Panc1 (cell line): ENCODE data around the gene LRP1B. TPM values are rescaled to one million over a fixed set of nuclear protein-coding genes. Genes with fewer than 3 reads are reported as not detected.

Experiments
- ATAC-seq: fragments of 200-7000 bp; cut with Tn5 transposase; 2 replicates; pipeline ENCODE4 v1.9.1; 2020; ENCODE audit warnings: mild to moderate bottlenecking, moderate library complexity
- BruUV-seq: library from RNA; stranded (reverse); fragments of 400-500 nt; replicated peaks from 2 replicates; lab custom pipeline; 2021; lab: Mats Ljungman, UMichigan
- CTCF ChIA-PET: fragments of 300-600 bp; sonication (Branson Sonifier 250); formaldehyde crosslinking; loops from one replicate; lab custom pipeline; 2022; ENCODE audit warnings: antibody characterized with exemption; lab: Charles Lee
- POLR2A ChIA-PET: fragments of 300-600 bp; sonication (Branson Sonifier 250); formaldehyde crosslinking; loops from one replicate; lab custom pipeline; 2022; ENCODE audit warnings: antibody characterized with exemption; lab: Charles Lee
- DNase-seq: peaks from one replicate; pipeline ENCODE4 v3.0.0-alpha.2; 2010; ENCODE audit warnings: low read depth, low spot score
- H3K27ac ChIP-seq: 2 replicates; pipeline ENCODE4 v1.5.1; 2011; ENCODE audit warnings: mild to moderate bottlenecking, low read length, inconsistent platforms
- H3K27me3 ChIP-seq: fragments of 200-500 bp; sonication (Bioruptor generic); 2 replicates; pipeline ENCODE4 v1.6.0; 2014; ENCODE audit warnings: low read length, inconsistent platforms; ENCODE audit not compliant: control insufficient read depth, insufficient read depth
- H3K36me3 ChIP-seq: fragments of 200-500 bp; sonication (Bioruptor generic); 2 replicates; pipeline ENCODE4 v1.5.1; 2014; ENCODE audit warnings: inconsistent platforms, mild to moderate bottlenecking, low read length, moderate library complexity; ENCODE audit not compliant: control insufficient read depth, insufficient read depth
- H3K4me1 ChIP-seq: 2 replicates; pipeline ENCODE4 v1.5.1; 2011; ENCODE audit warnings: inconsistent platforms, mild to moderate bottlenecking, low read length, moderate library complexity; ENCODE audit not compliant: control insufficient read depth, insufficient read depth
- H3K4me3 ChIP-seq, 2 experiments: 2 replicates each; pipeline ENCODE4 v1.5.1; 2011 to 2012; ENCODE audit warnings: low read depth in 2 of 2, low read length in 2 of 2, mild to moderate bottlenecking in 2 of 2, inconsistent platforms in 1 of 2, moderate library complexity in 1 of 2
- H3K9me3 ChIP-seq: fragments of 200-500 bp; sonication (Bioruptor generic); 2 replicates; pipeline ENCODE4 v1.5.1; 2014; ENCODE audit warnings: low read depth, mild to moderate bottlenecking, inconsistent platforms, low read length, moderate library complexity; ENCODE audit not compliant: control insufficient read depth, insufficient read depth
- POLR2AphosphoS5 ChIP-seq: IDR thresholded peaks from 2 replicates; pipeline ENCODE4 v1.6.1; 2012; ENCODE audit warnings: mild to moderate bottlenecking, low read depth, low read length, moderate library complexity
- SIN3A ChIP-seq: IDR thresholded peaks from 2 replicates; pipeline ENCODE4 v1.6.1; 2012; ENCODE audit warnings: low read depth, mild to moderate bottlenecking, low read length, moderate library complexity, borderline replicate concordance; ENCODE audit not compliant: insufficient read depth
- TCF7L2 ChIP-seq: IDR thresholded peaks from 2 replicates; pipeline ENCODE4 v1.6.1; 2011; ENCODE audit warnings: mild to moderate bottlenecking, low read depth, low read length, inconsistent platforms
- in situ Hi-C: cut with HindIII; loops from 2 replicates; pipeline ENCODE4 v1.10.0; 2016; ENCODE audit warnings: low sequenced_read_pairs, low pct_unique_long_range_greater_than_20kb
- intact Hi-C: fragments of 100-400 bp; cut with micrococcal nuclease; formaldehyde crosslinking; loops from one replicate; pipeline ENCODE4 v1.10.0; 2022; ENCODE audit not compliant: unreplicated experiment
- total RNA-seq: library from RNA; stranded (reverse); gene quantifications from one replicate; pipeline ENCODE4 v1.2.1, GENCODE V29; 2021; ENCODE audit not compliant: unreplicated experiment
- TF ChIP-seq, protein P1 (sequence below), 2 experiments: IDR thresholded peaks; 2 replicates each; pipeline ENCODE4 v1.6.1; 2011 to 2012; ENCODE audit warnings: low read depth in 2 of 2, control low read depth in 1 of 2, low read length in 1 of 2, mild to moderate bottlenecking in 1 of 2, moderate library complexity in 1 of 2; ENCODE audit not compliant: insufficient read depth in 1 of 2
- TF ChIP-seq, protein P2 (sequence below): fragments of 450-650 bp; IDR thresholded peaks from 2 replicates; pipeline ENCODE4 v1.5.1; 2017; ENCODE audit warnings: mild to moderate bottlenecking

Gene LRP1B
- total RNA-seq, 1 experiment from 2014 or later: 0.54 TPM

DNA sequence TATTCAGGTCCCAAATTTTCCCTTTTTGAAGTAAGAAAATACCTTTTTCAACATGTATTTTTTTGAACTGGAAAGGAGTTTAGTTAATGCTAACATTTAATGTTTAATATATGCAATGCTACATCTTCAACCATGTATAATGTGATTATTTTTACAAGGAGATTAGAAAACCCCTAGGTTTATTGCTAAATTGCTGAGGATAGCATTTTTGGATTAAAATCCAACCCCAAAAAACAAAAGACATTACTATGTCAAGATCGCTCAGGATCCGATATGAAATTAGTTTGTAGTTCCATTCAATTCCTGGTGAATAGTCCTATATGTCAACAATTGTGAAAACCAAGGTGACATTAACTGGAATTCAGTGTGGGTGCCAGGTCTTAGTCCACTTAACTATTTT lies 35.2 kb downstream of the LRP1B start:
- intact Hi-C loops: no loop called here
- ATAC-seq: no peak
- Histone ChIP-seq H3K27ac (no peak overlapping the region), H3K36me3 (no peaks in the 10 kb centered on the region), H3K4me1 (no peaks in the 10 kb centered on the region), H3K4me3 (no peak overlapping the region), H3K9me3 (no peaks in the 10 kb centered on the region), H3K27me3 (no peaks in the 10 kb centered on the region)
- BruUV-seq: no TSS peak
- TF ChIP-seq TCF7L2: no peak
- TF ChIP-seq, protein P1, sequence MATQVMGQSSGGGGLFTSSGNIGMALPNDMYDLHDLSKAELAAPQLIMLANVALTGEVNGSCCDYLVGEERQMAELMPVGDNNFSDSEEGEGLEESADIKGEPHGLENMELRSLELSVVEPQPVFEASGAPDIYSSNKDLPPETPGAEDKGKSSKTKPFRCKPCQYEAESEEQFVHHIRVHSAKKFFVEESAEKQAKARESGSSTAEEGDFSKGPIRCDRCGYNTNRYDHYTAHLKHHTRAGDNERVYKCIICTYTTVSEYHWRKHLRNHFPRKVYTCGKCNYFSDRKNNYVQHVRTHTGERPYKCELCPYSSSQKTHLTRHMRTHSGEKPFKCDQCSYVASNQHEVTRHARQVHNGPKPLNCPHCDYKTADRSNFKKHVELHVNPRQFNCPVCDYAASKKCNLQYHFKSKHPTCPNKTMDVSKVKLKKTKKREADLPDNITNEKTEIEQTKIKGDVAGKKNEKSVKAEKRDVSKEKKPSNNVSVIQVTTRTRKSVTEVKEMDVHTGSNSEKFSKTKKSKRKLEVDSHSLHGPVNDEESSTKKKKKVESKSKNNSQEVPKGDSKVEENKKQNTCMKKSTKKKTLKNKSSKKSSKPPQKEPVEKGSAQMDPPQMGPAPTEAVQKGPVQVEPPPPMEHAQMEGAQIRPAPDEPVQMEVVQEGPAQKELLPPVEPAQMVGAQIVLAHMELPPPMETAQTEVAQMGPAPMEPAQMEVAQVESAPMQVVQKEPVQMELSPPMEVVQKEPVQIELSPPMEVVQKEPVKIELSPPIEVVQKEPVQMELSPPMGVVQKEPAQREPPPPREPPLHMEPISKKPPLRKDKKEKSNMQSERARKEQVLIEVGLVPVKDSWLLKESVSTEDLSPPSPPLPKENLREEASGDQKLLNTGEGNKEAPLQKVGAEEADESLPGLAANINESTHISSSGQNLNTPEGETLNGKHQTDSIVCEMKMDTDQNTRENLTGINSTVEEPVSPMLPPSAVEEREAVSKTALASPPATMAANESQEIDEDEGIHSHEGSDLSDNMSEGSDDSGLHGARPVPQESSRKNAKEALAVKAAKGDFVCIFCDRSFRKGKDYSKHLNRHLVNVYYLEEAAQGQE (IDR thresholded peaks at IDR 0.05; ENCODE audit: insufficient read depth in 1 of 2, low read depth in 2 of 2, low read length in 1 of 2): no peak
- no peak for TF ChIP-seq POLR2AphosphoS5
- TF ChIP-seq, protein P2, sequence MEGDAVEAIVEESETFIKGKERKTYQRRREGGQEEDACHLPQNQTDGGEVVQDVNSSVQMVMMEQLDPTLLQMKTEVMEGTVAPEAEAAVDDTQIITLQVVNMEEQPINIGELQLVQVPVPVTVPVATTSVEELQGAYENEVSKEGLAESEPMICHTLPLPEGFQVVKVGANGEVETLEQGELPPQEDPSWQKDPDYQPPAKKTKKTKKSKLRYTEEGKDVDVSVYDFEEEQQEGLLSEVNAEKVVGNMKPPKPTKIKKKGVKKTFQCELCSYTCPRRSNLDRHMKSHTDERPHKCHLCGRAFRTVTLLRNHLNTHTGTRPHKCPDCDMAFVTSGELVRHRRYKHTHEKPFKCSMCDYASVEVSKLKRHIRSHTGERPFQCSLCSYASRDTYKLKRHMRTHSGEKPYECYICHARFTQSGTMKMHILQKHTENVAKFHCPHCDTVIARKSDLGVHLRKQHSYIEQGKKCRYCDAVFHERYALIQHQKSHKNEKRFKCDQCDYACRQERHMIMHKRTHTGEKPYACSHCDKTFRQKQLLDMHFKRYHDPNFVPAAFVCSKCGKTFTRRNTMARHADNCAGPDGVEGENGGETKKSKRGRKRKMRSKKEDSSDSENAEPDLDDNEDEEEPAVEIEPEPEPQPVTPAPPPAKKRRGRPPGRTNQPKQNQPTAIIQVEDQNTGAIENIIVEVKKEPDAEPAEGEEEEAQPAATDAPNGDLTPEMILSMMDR: no peak
- no peak for TF ChIP-seq SIN3A
- CTCF ChIA-PET: no interaction called here
- in situ Hi-C loops: no loop called here
- POLR2A ChIA-PET: no interaction called here
- DNase-seq: no peak

DNA sequence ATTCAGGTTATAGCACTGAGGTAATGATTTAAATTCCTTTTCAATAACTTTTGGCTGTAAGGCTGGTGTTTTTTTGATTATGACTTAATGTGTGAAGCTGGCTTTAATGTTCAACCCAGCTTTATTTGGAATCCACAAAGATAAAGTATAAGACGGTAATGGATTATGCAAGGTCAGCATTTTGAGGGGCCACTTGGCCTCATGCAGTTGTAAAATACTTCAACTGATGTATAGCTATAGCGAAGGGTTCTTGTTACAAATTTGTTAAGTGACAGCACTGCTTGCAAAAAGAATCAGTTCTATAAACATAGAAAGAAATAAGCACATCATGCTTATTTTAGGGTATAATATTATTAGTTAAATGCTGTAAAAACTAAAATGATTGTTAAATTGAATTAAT lies 36.6 kb downstream of the LRP1B start:
- intact Hi-C loops: no loop called here
- POLR2A ChIA-PET: no interaction called here
- TF ChIP-seq POLR2AphosphoS5: no peak
- TF ChIP-seq SIN3A: no peak
- TF ChIP-seq, protein P1 (IDR thresholded peaks at IDR 0.05; ENCODE audit: insufficient read depth in 1 of 2, low read depth in 2 of 2, low read length in 1 of 2): no peak
- no peak for TF ChIP-seq TCF7L2

More for the DNA sequence above, 36.6 kb downstream of the LRP1B start:
- Histone ChIP-seq H3K4me1 (no peaks in the 10 kb centered on the region), H3K9me3 (no peaks in the 10 kb centered on the region), H3K36me3 (no peaks in the 10 kb centered on the region), H3K27ac (no peak overlapping the region), H3K27me3 (no peaks in the 10 kb centered on the region), H3K4me3 (no peak overlapping the region)
- CTCF ChIA-PET: no interaction called here
- in situ Hi-C loops: no loop called here
- no peak for ATAC-seq
- DNase-seq: no peak
- BruUV-seq: no TSS peak
